H9 (cell line): ENCODE results near the gene JMJD7. TPM values are rescaled to one million over a fixed set of nuclear protein-coding genes. Genes with fewer than 3 reads are reported as not detected.

ENCODE experiments used
- DNase-seq: peaks from one replicate; pipeline ENCODE4 v3.0.0-alpha.2; 2017
- H2AFZ ChIP-seq: one replicate; pipeline ENCODE4 v1.6.1; 2013; ENCODE audit warnings: mild to moderate bottlenecking, low read length, control low read depth, moderate library complexity
- H2AK5ac ChIP-seq: 2 replicates; pipeline ENCODE4 v1.6.1; 2013; ENCODE audit warnings: low read length, control low read depth, mixed read lengths; ENCODE audit not compliant: insufficient read length
- H2BK120ac ChIP-seq: one replicate; pipeline ENCODE4 v1.6.1; 2013; ENCODE audit warnings: low read depth, mild to moderate bottlenecking, low read length, control low read depth, inconsistent platforms; ENCODE audit not compliant: poor library complexity, severe bottlenecking
- H2BK12ac ChIP-seq: 2 replicates; pipeline ENCODE4 v1.6.1; 2013; ENCODE audit warnings: low read length, control low read depth, mixed read lengths, low read depth; ENCODE audit not compliant: insufficient read length
- H2BK15ac ChIP-seq: 2 replicates; pipeline ENCODE4 v1.6.1; 2013; ENCODE audit warnings: low read depth, low read length, control low read depth
- H2BK20ac ChIP-seq: one replicate; pipeline ENCODE4 v1.6.1; 2013; ENCODE audit warnings: low read depth, mild to moderate bottlenecking, low read length, control low read depth, inconsistent platforms; ENCODE audit not compliant: poor library complexity, severe bottlenecking
- H2BK5ac ChIP-seq: 2 replicates; pipeline ENCODE4 v1.6.1; 2013; ENCODE audit warnings: low read length, control low read depth, mixed read lengths; ENCODE audit not compliant: insufficient read length
- H3K14ac ChIP-seq: 2 replicates; pipeline ENCODE4 v1.6.1; 2013; ENCODE audit warnings: low read length, control low read depth; ENCODE audit not compliant: insufficient read depth
- H3K18ac ChIP-seq: 2 replicates; pipeline ENCODE4 v1.6.1; 2013; ENCODE audit warnings: low read depth, mild to moderate bottlenecking, mixed read lengths, low read length, control low read depth; ENCODE audit not compliant: insufficient read length
- H3K23ac ChIP-seq: 2 replicates; pipeline ENCODE4 v1.6.1; 2013; ENCODE audit warnings: low read length, control low read depth, mixed read lengths, low read depth; ENCODE audit not compliant: insufficient read length
- H3K23me2 ChIP-seq: 2 replicates; pipeline ENCODE4 v1.6.1; 2013; ENCODE audit warnings: low read depth, mild to moderate bottlenecking, mixed read lengths, low read length, control low read depth; ENCODE audit not compliant: insufficient read length, poor library complexity, severe bottlenecking
- H3K27ac ChIP-seq: 2 replicates; pipeline ENCODE4 v1.5.1; 2013; ENCODE audit warnings: low read length, control low read depth, mixed read lengths, low read depth; ENCODE audit not compliant: insufficient read length
- H3K27me3 ChIP-seq: 2 replicates; pipeline ENCODE4 v1.6.1; 2013; ENCODE audit warnings: low read length, control low read depth, inconsistent platforms; ENCODE audit not compliant: insufficient read depth
- H3K4ac ChIP-seq: 2 replicates; pipeline ENCODE4 v1.6.1; 2013; ENCODE audit warnings: low read depth, mild to moderate bottlenecking, control low read depth, inconsistent platforms, low read length, moderate library complexity
- H3K4me1 ChIP-seq: 2 replicates; pipeline ENCODE4 v1.6.1; 2013; ENCODE audit warnings: low read length, control low read depth, inconsistent platforms; ENCODE audit not compliant: insufficient read depth
- H3K4me2 ChIP-seq: 2 replicates; pipeline ENCODE4 v1.6.1; 2013; ENCODE audit warnings: low read length, control low read depth, mixed read lengths; ENCODE audit not compliant: insufficient read length, insufficient read depth
- H3K56ac ChIP-seq: 2 replicates; pipeline ENCODE4 v1.6.1; 2013; ENCODE audit warnings: low read depth, mild to moderate bottlenecking, mixed read lengths, low read length, control low read depth; ENCODE audit not compliant: insufficient read length
- H3K79me1 ChIP-seq: 2 replicates; pipeline ENCODE4 v1.6.1; 2013; ENCODE audit warnings: low read depth, mild to moderate bottlenecking, moderate library complexity, low read length, control low read depth, inconsistent platforms; ENCODE audit not compliant: insufficient read depth, poor library complexity, severe bottlenecking
- H3K79me2 ChIP-seq: 2 replicates; pipeline ENCODE4 v1.6.1; 2013; ENCODE audit warnings: low read length, control low read depth, inconsistent platforms; ENCODE audit not compliant: insufficient read depth
- H3K9ac ChIP-seq: 2 replicates; pipeline ENCODE4 v1.6.1; 2013; ENCODE audit warnings: low read length, control low read depth, mixed read lengths; ENCODE audit not compliant: insufficient read length; ENCODE audit errors: extremely low read depth
- H3K9me3 ChIP-seq: one replicate; pipeline ENCODE4 v1.6.1; 2013; ENCODE audit warnings: low read depth, low read length, inconsistent platforms; ENCODE audit not compliant: control insufficient read depth
- H3T11ph ChIP-seq: one replicate; pipeline ENCODE4 v1.6.1; 2013; ENCODE audit warnings: mild to moderate bottlenecking, low read length, control low read depth, inconsistent platforms
- H4K20me1 ChIP-seq: one replicate; pipeline ENCODE4 v1.6.1; 2013; ENCODE audit not compliant: control insufficient read depth, insufficient read length, insufficient read depth
- H4K5ac ChIP-seq: 2 replicates; pipeline ENCODE4 v1.6.1; 2013; ENCODE audit warnings: low read depth, mild to moderate bottlenecking, mixed read lengths, low read length, control low read depth; ENCODE audit not compliant: insufficient read length
- H4K8ac ChIP-seq: replicated peaks from 2 replicates; pipeline ENCODE4 v1.6.1; 2013; ENCODE audit warnings: low read length, control low read depth, mixed read lengths, low read depth; ENCODE audit not compliant: insufficient read length
- H4K91ac ChIP-seq: 2 replicates; pipeline ENCODE4 v1.6.1; 2013; ENCODE audit warnings: low read depth, mild to moderate bottlenecking, moderate library complexity, mixed read lengths, low read length, control low read depth; ENCODE audit not compliant: insufficient read length
- H3K27ac Mint-ChIP-seq, 3 experiments: 2 replicates in 2 of 3; 3 replicates in 1 of 3; pipeline ENCODE4 v1.8.0; 2020 to 2021; ENCODE audit warnings: mixed read lengths in 3 of 3, mild to moderate bottlenecking in 1 of 3, moderate library complexity in 1 of 3
- H3K27me3 Mint-ChIP-seq: 2 replicates; pipeline ENCODE4 v1.8.0; 2021; ENCODE audit warnings: low read depth, mild to moderate bottlenecking, moderate library complexity, mixed read lengths
- H3K36me3 Mint-ChIP-seq, 3 experiments: 2 replicates in 2 of 3; 3 replicates in 1 of 3; pipeline ENCODE4 v1.8.0; 2020 to 2021; ENCODE audit warnings: low read depth in 3 of 3, mixed read lengths in 3 of 3; ENCODE audit not compliant: insufficient read depth in 1 of 3
- H3K4me1 Mint-ChIP-seq, 2 experiments: 2 replicates each; pipeline ENCODE4 v1.8.0; 2020; ENCODE audit warnings: mixed read lengths in 2 of 2
- H3K4me3 Mint-ChIP-seq, 2 experiments: 2 replicates in 1 of 2; 3 replicates in 1 of 2; pipeline ENCODE4 v1.8.0; 2020 to 2021; ENCODE audit warnings: mild to moderate bottlenecking in 2 of 2, mixed read lengths in 2 of 2, moderate library complexity in 1 of 2
- H3K9me3 Mint-ChIP-seq, 2 experiments: 2 replicates in 1 of 2; 3 replicates in 1 of 2; pipeline ENCODE4 v1.8.0; 2020; ENCODE audit warnings: mild to moderate bottlenecking in 2 of 2, mixed read lengths in 2 of 2, moderate library complexity in 1 of 2
- WGBS: extraction: QIAGEN DNeasy Blood & Tissue Kit; methylation state at CpG from one replicate; pipeline ENCODE4 v1.1.7; 2013; ENCODE audit warnings: missing lambda C conversion rate, low lambda C conversion rate, mixed read lengths; ENCODE audit not compliant: insufficient read length; ENCODE audit errors: extremely low coverage; 5-methylcytosine and 5-hydroxymethylcytosine counted together
- total RNA-seq: library from RNA; stranded (reverse); gene quantifications from 2 replicates; pipeline ENCODE4 v1.2.1, GENCODE V29; 2021
- TF ChIP-seq, protein P1 (sequence below): fragments of 200-600 bp; sonication (generic); conservative IDR thresholded peaks from 3 replicates; pipeline ENCODE4 v1.8.0; 2021; ENCODE audit warnings: antibody characterized with exemption, mild to moderate bottlenecking

JMJD7 gene
- total RNA-seq, 1 experiment from 2014 or later, result 13.3 TPM

DNA sequence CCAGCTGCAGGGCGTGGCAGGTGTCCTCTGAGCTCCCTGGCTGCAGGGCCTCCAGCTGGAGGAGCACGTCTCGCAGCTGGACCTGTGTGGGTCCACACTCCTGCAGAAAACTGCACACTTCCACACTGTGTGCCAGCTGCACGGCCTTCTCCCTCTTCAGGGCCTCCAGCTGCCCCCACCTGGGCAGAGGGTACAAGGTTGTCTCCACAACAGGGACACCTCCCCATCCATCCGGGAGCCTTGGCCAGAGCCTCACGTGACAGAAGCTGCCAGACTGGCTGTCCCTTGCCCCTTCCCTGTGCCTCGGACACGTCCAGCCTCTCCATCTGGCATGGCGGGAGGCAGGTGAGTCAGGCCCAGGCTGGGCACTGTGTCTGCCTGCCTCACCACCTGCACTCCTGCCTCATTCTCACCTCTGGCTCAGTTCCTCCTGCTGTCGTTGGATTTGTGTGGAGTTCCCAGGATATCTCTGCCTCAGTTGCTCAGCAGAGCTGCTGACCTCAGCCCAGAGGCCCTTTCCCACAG is 51.5 kb downstream of the JMJD7 start:
- H3K14ac ChIP-seq, result no peak overlapping the region; the same call in 1 of the 2 replicates
- no peaks in the 10 kb centered on the region for H3K79me1 ChIP-seq
- H3K4me2 ChIP-seq, result no peak overlapping the region
- no peak overlapping the region for H3K18ac ChIP-seq
- H3K9me3 Mint-ChIP-seq, result no peaks in the 10 kb centered on the region; a peak in 2 of 5 replicates
- no peaks in the 10 kb centered on the region for H3K4me1 ChIP-seq
- no peak overlapping the region for H4K5ac ChIP-seq
- H2AFZ ChIP-seq, result no peak overlapping the region
- no peak overlapping the region for H2BK12ac ChIP-seq
- WGBS, result no CpG with 5 or more reads among the region's 10 CpGs
- DNase-seq, result no peak
- peaks cover 3% of the 10 kb centered on the region for H3K23me2 ChIP-seq
- no peaks in the 10 kb centered on the region for H4K20me1 ChIP-seq
- H2BK120ac ChIP-seq, result no peak overlapping the region
- no peak overlapping the region for H2BK15ac ChIP-seq
- no peak overlapping the region for H2BK20ac ChIP-seq
- TF ChIP-seq, protein P1, sequence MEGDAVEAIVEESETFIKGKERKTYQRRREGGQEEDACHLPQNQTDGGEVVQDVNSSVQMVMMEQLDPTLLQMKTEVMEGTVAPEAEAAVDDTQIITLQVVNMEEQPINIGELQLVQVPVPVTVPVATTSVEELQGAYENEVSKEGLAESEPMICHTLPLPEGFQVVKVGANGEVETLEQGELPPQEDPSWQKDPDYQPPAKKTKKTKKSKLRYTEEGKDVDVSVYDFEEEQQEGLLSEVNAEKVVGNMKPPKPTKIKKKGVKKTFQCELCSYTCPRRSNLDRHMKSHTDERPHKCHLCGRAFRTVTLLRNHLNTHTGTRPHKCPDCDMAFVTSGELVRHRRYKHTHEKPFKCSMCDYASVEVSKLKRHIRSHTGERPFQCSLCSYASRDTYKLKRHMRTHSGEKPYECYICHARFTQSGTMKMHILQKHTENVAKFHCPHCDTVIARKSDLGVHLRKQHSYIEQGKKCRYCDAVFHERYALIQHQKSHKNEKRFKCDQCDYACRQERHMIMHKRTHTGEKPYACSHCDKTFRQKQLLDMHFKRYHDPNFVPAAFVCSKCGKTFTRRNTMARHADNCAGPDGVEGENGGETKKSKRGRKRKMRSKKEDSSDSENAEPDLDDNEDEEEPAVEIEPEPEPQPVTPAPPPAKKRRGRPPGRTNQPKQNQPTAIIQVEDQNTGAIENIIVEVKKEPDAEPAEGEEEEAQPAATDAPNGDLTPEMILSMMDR, result no peak
- no peak overlapping the region for H4K91ac ChIP-seq
- H3K4ac ChIP-seq, result no peak overlapping the region
- H3K36me3 Mint-ChIP-seq, result peaks cover 0 to 1% (median 0%) of the 10 kb centered on the region in 3 experiments; a peak in 1 of 7 replicates
- no peak overlapping the region for H2AK5ac ChIP-seq
- peaks cover 4 to 10% of the 10 kb centered on the region in 2 experiments for H3K4me1 Mint-ChIP-seq
- peaks cover 7% of the 10 kb centered on the region; the same call in 1 of the 2 replicates for H3K27me3 ChIP-seq
- peaks cover 43% of the 10 kb centered on the region for H3K27me3 Mint-ChIP-seq
- no peak overlapping the region for H3T11ph ChIP-seq
- H3K27ac ChIP-seq, result no peak overlapping the region
- H4K8ac ChIP-seq, result no peak overlapping the region
- H3K9ac ChIP-seq, result no peak overlapping the region
- no peaks in the 10 kb centered on the region for H3K9me3 ChIP-seq
- H3K79me2 ChIP-seq, result no peaks in the 10 kb centered on the region
- no peak overlapping the region for H3K56ac ChIP-seq
- H3K23ac ChIP-seq, result no peak overlapping the region
- no peak overlapping the region; a peak in 1 of 7 replicates for H3K27ac Mint-ChIP-seq
- no peak overlapping the region for H2BK5ac ChIP-seq
- H3K4me3 Mint-ChIP-seq, result no peak overlapping the region
